ENCODE measurements around the gene SLAIN1. TPM values are rescaled to one million over a fixed set of nuclear protein-coding genes. Genes with fewer than 3 reads are reported as not detected.

The SLAIN1 gene
- total RNA-seq, 1 donor from 2014 or later, result 36.3 TPM

- Mint-ChIP-seq H3K27me3 (ENCODE audit: insufficient read depth) (peaks cover 33% of the 10 kb centered on the region), H3K4me1 (ENCODE audit: low read depth) (peaks cover 38% of the 10 kb centered on the region), H3K36me3 (ENCODE audit: low read depth) (no peaks in the 10 kb centered on the region), H3K9me3 (no peaks in the 10 kb centered on the region), H3K27ac (peak overlapping the region; percentile 14), H3K4me3 (peak overlapping the region; percentile 79)
- intact Hi-C loops (cut with micrococcal nuclease), result loop anchor here (2.0 to 5.0 kb wide), 4 partner anchors 104 to 961 kb away; partner anchors contain the start of gene OBI1
- DNase-seq (ENCODE audit: low spot score), result no peak
Measured at GRCh38 chr13:77696006-77696878, 1.2 kb upstream of the SLAIN1 start.

- no peak for DNase-seq (ENCODE audit: low spot score)
- Mint-ChIP-seq H3K9me3 (no peaks in the 10 kb centered on the region), H3K27ac (peak overlapping the region; percentile 47), H3K36me3 (ENCODE audit: low read depth) (no peaks in the 10 kb centered on the region), H3K4me3 (peak overlapping the region; percentile 79), H3K27me3 (ENCODE audit: insufficient read depth) (peaks cover 27% of the 10 kb centered on the region), H3K4me1 (ENCODE audit: low read depth) (peaks cover 38% of the 10 kb centered on the region)
- intact Hi-C loops (cut with micrococcal nuclease), result loop anchor here (1.0 to 5.0 kb wide), 6 partner anchors 18 to 960 kb away; partner anchors contain the start of genes MYCBP2 and OBI1
Measured at GRCh38 chr13:77696879-77697216, 639 bp upstream of the SLAIN1 start.

- peak overlapping the region; percentile 96 for H3K27ac Mint-ChIP-seq
- H3K9me3 Mint-ChIP-seq, result no peaks in the 10 kb centered on the region
- intact Hi-C loops (cut with micrococcal nuclease), result loop anchor here (1.0 to 5.0 kb wide), 7 partner anchors 32 to 959 kb away; partner anchors contain the start of genes FBXL3 and OBI1
- peak; percentile 34 for DNase-seq (ENCODE audit: low spot score)
- peaks cover 41% of the 10 kb centered on the region for H3K4me1 Mint-ChIP-seq (ENCODE audit: low read depth)
- peak overlapping the region; percentile 95 for H3K4me3 Mint-ChIP-seq
- no peaks in the 10 kb centered on the region for H3K36me3 Mint-ChIP-seq (ENCODE audit: low read depth)
- peaks cover 25% of the 10 kb centered on the region for H3K27me3 Mint-ChIP-seq (ENCODE audit: insufficient read depth)
Measured at GRCh38 chr13:77698201-77699058, 943 bp downstream of the SLAIN1 start.

DNA sequence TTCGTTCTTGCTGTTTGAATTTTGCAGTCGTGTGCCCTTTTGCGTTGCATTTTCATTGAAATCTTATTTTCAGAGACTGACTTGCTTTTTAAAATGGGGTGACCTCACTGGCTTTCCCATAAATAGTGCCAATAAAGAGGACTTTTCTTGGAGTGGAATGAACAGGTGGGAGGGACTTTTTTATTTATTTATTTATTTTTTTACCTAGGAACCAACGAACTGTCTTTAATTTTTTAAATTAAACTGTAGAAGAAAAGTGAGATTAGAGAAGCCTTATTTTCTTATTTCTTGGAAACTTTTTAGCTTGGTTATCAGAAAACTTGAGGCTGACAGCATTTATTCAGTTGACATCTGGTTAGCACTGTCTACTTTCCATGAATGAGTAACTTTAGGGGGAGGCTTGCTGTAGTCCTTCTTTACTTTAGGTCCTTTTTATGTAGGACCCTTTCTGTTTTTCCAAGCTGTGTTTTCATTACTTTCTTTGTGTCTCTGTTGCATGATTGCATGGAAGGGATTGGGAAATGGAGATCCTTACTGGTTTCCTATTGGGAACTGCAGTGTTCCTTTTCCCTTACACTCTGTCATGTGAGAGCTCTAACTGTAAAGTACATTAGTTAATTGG, 1.7 kb downstream of the SLAIN1 start:
- no peak for DNase-seq (ENCODE audit: low spot score)
- Mint-ChIP-seq H3K36me3 (ENCODE audit: low read depth) (peaks cover 2% of the 10 kb centered on the region), H3K4me1 (ENCODE audit: low read depth) (peaks cover 44% of the 10 kb centered on the region), H3K4me3 (peak overlapping the region; percentile 95), H3K9me3 (no peaks in the 10 kb centered on the region), H3K27ac (peak overlapping the region; percentile 96), H3K27me3 (ENCODE audit: insufficient read depth) (peaks cover 23% of the 10 kb centered on the region)
- intact Hi-C loops (cut with micrococcal nuclease), result loop anchor here (1.0 to 5.0 kb wide), 6 partner anchors 31 to 958 kb away; partner anchors contain the start of gene OBI1

- H3K4me3 Mint-ChIP-seq, result no peak overlapping the region
- intact Hi-C loops (cut with micrococcal nuclease), result no loop called here
- peaks cover 31% of the 10 kb centered on the region for H3K4me1 Mint-ChIP-seq (ENCODE audit: low read depth)
- no peak overlapping the region for H3K27ac Mint-ChIP-seq
- no peak for DNase-seq (ENCODE audit: low spot score)
- peaks cover 6% of the 10 kb centered on the region for H3K36me3 Mint-ChIP-seq (ENCODE audit: low read depth)
- H3K9me3 Mint-ChIP-seq, result no peaks in the 10 kb centered on the region
- peaks cover 8% of the 10 kb centered on the region for H3K27me3 Mint-ChIP-seq (ENCODE audit: insufficient read depth)
Measured at GRCh38 chr13:77701305-77701704, 3.8 kb downstream of the SLAIN1 start.

- Mint-ChIP-seq H3K9me3 (peaks cover 6% of the 10 kb centered on the region), H3K4me3 (no peak overlapping the region), H3K4me1 (ENCODE audit: low read depth) (peaks cover 23% of the 10 kb centered on the region), H3K36me3 (ENCODE audit: low read depth) (peaks cover 17% of the 10 kb centered on the region), H3K27ac (no peak overlapping the region), H3K27me3 (ENCODE audit: insufficient read depth) (no peaks in the 10 kb centered on the region)
- DNase-seq (ENCODE audit: low spot score), result no peak
- intact Hi-C loops (cut with micrococcal nuclease), result no loop called here
Measured at GRCh38 chr13:77702366-77702765, 4.9 kb downstream of the SLAIN1 start.

DNA sequence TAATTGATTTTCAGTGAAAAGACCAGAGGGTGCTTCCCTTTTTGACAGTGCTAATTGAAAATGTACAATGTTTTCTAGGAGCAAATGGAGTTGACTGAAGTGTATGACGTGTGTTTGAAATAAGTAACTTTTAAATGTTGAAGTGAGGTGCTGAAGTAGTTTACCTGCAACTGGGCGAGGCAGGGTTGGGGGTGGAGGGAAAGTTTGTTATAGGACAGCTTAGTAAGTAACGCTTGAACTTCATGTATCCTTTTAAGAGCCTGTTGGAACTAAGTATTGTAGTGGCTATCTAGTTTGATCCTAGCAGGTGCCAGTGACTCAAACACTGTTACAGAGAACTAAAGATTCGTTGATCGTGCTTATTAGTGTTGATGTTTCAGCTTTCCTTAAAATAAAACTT, 5.9 kb downstream of the SLAIN1 start:
- Mint-ChIP-seq H3K9me3 (peaks cover 15% of the 10 kb centered on the region), H3K36me3 (ENCODE audit: low read depth) (peaks cover 27% of the 10 kb centered on the region), H3K4me3 (no peak overlapping the region), H3K27me3 (ENCODE audit: insufficient read depth) (no peaks in the 10 kb centered on the region), H3K27ac (no peak overlapping the region), H3K4me1 (ENCODE audit: low read depth) (peaks cover 23% of the 10 kb centered on the region)
- no peak for DNase-seq (ENCODE audit: low spot score)
- intact Hi-C loops (cut with micrococcal nuclease), result no loop called here

DNA sequence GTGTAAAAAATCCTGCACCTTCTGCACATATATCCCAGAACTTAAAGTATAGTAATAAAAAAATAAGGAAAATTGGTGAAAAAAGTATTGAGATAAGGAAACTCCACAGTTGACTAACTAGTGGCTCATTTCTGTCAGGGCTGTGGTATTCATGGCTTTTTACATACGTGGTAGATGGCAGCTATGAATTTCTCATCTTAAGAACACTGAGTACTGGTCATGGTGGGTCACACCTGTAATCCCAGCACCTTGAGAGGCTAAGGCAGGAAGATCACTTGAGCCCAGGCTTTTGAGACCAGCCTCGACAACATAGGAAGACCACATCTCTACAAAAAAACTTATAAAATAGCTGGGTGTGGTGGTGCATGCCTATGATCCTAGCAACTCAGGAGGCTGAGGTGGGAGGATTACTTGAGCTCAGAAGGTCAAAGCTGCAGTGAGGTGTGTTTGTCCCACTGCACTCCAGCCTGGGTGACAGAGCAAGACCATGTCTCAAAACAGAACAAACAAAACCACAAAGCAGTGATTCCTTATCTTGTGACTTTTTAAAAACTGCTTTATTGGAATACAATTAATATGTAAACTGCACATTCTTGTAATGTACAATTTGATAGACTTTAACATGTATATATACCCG, 16.8 kb downstream of the SLAIN1 start:
- Mint-ChIP-seq H3K4me3 (no peak overlapping the region), H3K27me3 (ENCODE audit: insufficient read depth) (no peaks in the 10 kb centered on the region), H3K9me3 (peaks cover 32% of the 10 kb centered on the region), H3K36me3 (ENCODE audit: low read depth) (peaks cover 25% of the 10 kb centered on the region), H3K4me1 (ENCODE audit: low read depth) (peaks cover 20% of the 10 kb centered on the region), H3K27ac (no peak overlapping the region)
- intact Hi-C loops (cut with micrococcal nuclease), result no loop called here
- no peak for DNase-seq (ENCODE audit: low spot score)

GRCh38 chr13:77715233-77715891, 17.9 kb downstream of the SLAIN1 start:
- DNase-seq (ENCODE audit: low spot score), result no peak
- no peaks in the 10 kb centered on the region for H3K27me3 Mint-ChIP-seq (ENCODE audit: insufficient read depth)
- peak overlapping the region; percentile 47 for H3K27ac Mint-ChIP-seq
- intact Hi-C loops (cut with micrococcal nuclease), result loop anchor here (1.0 kb wide), 2 partner anchors 15 to 18 kb away; partner anchors contain the start of gene SLAIN1
- H3K4me3 Mint-ChIP-seq, result no peak overlapping the region
- peaks cover 31% of the 10 kb centered on the region for H3K4me1 Mint-ChIP-seq (ENCODE audit: low read depth)
- peaks cover 29% of the 10 kb centered on the region for H3K9me3 Mint-ChIP-seq
- peaks cover 32% of the 10 kb centered on the region for H3K36me3 Mint-ChIP-seq (ENCODE audit: low read depth)

GRCh38 chr13:77716692-77717091, 19.2 kb downstream of the SLAIN1 start:
- Mint-ChIP-seq H3K4me1 (ENCODE audit: low read depth) (peaks cover 44% of the 10 kb centered on the region), H3K36me3 (ENCODE audit: low read depth) (peaks cover 35% of the 10 kb centered on the region)

DNA sequence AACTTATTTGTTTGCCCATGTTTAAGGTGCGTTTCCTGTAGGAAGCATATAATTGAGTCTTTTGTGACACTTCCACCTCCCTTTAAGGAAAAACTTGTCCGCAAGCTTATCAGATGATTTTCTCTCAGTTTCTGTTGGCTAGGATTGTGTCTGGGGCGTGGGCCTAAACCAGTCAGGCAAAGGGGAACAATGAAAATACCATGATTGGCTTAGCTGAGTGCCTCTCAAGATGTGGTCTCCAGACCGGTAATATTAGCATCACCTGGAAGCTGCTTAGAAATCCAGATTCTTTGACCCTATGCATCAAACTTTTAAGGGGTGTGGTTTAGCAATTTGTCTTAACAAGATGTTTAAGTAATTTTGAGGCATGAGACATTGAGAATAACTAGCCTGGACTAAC, 20.0 kb downstream of the SLAIN1 start:
- intact Hi-C loops (cut with micrococcal nuclease), result no loop called here
- Mint-ChIP-seq H3K4me1 (ENCODE audit: low read depth) (peaks cover 48% of the 10 kb centered on the region), H3K36me3 (ENCODE audit: low read depth) (peaks cover 35% of the 10 kb centered on the region), H3K27me3 (ENCODE audit: insufficient read depth) (no peaks in the 10 kb centered on the region), H3K27ac (no peak overlapping the region), H3K4me3 (no peak overlapping the region), H3K9me3 (peaks cover 14% of the 10 kb centered on the region)
- DNase-seq (ENCODE audit: low spot score), result no peak

More at GRCh38 chr13:77716692-77717091, 19.2 kb downstream of the SLAIN1 start:
- no peak overlapping the region for H3K4me3 Mint-ChIP-seq
- H3K27me3 Mint-ChIP-seq (ENCODE audit: insufficient read depth), result no peaks in the 10 kb centered on the region
- no peak for DNase-seq (ENCODE audit: low spot score)
- peaks cover 22% of the 10 kb centered on the region for H3K9me3 Mint-ChIP-seq
- H3K27ac Mint-ChIP-seq, result no peak overlapping the region
- intact Hi-C loops (cut with micrococcal nuclease), result no loop called here

DNA sequence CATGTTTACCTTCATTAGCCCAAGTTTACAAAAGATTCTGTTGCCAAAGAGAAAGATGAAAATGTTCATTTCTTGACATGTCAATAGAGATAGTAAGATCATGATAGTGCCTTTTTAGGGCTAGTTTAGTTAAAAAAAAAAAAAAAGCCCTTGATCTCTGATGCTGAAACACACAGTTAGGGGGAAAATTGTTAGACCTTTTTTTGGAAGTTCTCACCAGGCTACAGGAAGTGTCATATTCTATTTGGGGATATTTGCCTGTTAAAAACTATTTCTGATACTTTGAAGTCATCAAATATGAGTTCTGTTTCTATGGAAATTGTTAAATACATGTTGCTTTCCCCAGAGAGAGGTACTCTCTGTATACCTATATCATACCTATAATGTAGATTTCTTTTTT, 21.6 kb downstream of the SLAIN1 start:
- Mint-ChIP-seq H3K4me3 (no peak overlapping the region), H3K4me1 (ENCODE audit: low read depth) (peaks cover 60% of the 10 kb centered on the region), H3K27me3 (ENCODE audit: insufficient read depth) (no peaks in the 10 kb centered on the region), H3K36me3 (ENCODE audit: low read depth) (peaks cover 43% of the 10 kb centered on the region), H3K9me3 (peaks cover 5% of the 10 kb centered on the region), H3K27ac (no peak overlapping the region)
- intact Hi-C loops (cut with micrococcal nuclease), result no loop called here
- no peak for DNase-seq (ENCODE audit: low spot score)
